MCF 10A (cell line): ENCODE measurements around the gene DUS2. TPM values are rescaled to one million over a fixed set of nuclear protein-coding genes. Genes with fewer than 3 reads are reported as not detected.

Experiments used
- BruUV-seq: library from RNA; stranded (reverse); fragments of 400-500 nt; replicated peaks from 2 replicates; lab custom pipeline; 2021; lab: Mats Ljungman, UMichigan
- CTCF ChIA-PET: fragments of 300-600 bp; sonication (Branson Sonifier 250); formaldehyde crosslinking; extraction: SDS; loops from one replicate; lab custom pipeline; 2021; ENCODE audit warnings: antibody characterized with exemption, inconsistent platforms; lab: Yijun Ruan, JAX
- POLR2A ChIA-PET: fragments of 300-600, 350-650 bp; sonication (Branson Sonifier 250); formaldehyde crosslinking; extraction: SDS; loops from one replicate; lab custom pipeline; 2020; ENCODE audit warnings: antibody characterized with exemption, inconsistent platforms; lab: Yijun Ruan, JAX
- DNase-seq: peaks from one replicate; pipeline ENCODE4 v3.0.0-alpha.2; 2018; ENCODE audit not compliant: unreplicated experiment
- H3K27ac Mint-ChIP-seq: one replicate; pipeline ENCODE4 v1.8.0; 2022; ENCODE audit warnings: mild to moderate bottlenecking, low read depth, mixed read lengths; ENCODE audit not compliant: unreplicated experiment
- H3K27me3 Mint-ChIP-seq: one replicate; pipeline ENCODE4 v1.8.0; 2022; ENCODE audit warnings: mixed read lengths; ENCODE audit not compliant: insufficient read depth, unreplicated experiment
- H3K36me3 Mint-ChIP-seq: one replicate; pipeline ENCODE4 v1.8.0; 2022; ENCODE audit warnings: mild to moderate bottlenecking, moderate library complexity, mixed read lengths; ENCODE audit not compliant: insufficient read depth, unreplicated experiment
- H3K4me1 Mint-ChIP-seq: one replicate; pipeline ENCODE4 v1.8.0; 2022; ENCODE audit warnings: mixed read lengths; ENCODE audit not compliant: insufficient read depth, unreplicated experiment
- H3K4me3 Mint-ChIP-seq: one replicate; pipeline ENCODE4 v1.8.0; 2022; ENCODE audit warnings: mild to moderate bottlenecking, moderate library complexity, mixed read lengths; ENCODE audit not compliant: unreplicated experiment
- H3K9me3 Mint-ChIP-seq: one replicate; pipeline ENCODE4 v1.8.0; 2022; ENCODE audit warnings: mixed read lengths; ENCODE audit not compliant: unreplicated experiment
- intact Hi-C: fragments of 100-400 bp; cut with micrococcal nuclease; formaldehyde crosslinking; loops from 2 replicates; pipeline ENCODE4 v1.14.1; 2022
- total RNA-seq: library from RNA; stranded (reverse); gene quantifications from 2 replicates; pipeline ENCODE4 v1.2.3, GENCODE V29; 2022
- TF ChIP-seq, protein P1 (sequence below): fragments of 200-600 bp; IDR thresholded peaks from one replicate; pipeline ENCODE4 v1.8.0; 2022; ENCODE audit warnings: antibody characterized with exemption, mild to moderate bottlenecking; ENCODE audit not compliant: unreplicated experiment

Gene DUS2
- total RNA-seq, 1 experiment from 2014 or later: 24.2 TPM

DNA sequence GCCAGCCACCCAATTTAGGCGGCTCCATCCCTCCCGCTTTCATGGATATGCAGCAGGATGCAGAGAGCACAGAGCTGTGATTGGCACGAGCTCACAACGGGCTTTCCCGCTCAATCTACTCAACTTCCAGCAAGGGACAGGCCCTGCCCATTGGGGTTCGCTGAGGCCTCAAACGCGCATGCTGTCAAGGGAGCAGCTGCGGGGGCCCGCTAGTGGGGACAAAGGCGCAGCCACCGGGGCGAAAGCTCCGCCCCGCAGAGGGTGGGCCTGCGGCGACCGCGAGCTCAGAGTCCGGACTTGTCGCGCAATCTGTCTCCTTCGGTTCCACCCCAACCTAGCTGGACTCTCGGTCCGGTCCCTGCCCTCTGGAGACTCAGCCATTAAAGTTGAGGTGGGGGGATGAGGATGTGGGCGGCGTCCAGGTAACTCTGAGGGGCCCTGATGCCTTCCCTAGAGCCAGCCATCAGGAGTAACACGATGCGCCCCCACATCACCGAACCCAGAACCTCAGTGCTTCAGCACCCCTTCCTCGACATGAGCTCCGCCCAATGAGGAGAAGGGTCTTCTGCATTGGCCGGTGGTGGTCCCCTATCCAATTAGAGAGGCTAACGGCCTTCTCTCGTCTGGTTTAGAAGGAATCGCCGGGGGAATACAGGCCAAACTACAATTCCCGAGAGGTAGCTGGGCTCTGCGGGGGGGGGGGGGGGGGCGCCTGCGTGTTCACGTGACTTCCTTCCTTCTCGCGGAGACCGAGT, 61.6 kb downstream of the DUS2 start:
- peak overlapping the region; percentile 35 for H3K27ac Mint-ChIP-seq
- TF ChIP-seq, protein P1, sequence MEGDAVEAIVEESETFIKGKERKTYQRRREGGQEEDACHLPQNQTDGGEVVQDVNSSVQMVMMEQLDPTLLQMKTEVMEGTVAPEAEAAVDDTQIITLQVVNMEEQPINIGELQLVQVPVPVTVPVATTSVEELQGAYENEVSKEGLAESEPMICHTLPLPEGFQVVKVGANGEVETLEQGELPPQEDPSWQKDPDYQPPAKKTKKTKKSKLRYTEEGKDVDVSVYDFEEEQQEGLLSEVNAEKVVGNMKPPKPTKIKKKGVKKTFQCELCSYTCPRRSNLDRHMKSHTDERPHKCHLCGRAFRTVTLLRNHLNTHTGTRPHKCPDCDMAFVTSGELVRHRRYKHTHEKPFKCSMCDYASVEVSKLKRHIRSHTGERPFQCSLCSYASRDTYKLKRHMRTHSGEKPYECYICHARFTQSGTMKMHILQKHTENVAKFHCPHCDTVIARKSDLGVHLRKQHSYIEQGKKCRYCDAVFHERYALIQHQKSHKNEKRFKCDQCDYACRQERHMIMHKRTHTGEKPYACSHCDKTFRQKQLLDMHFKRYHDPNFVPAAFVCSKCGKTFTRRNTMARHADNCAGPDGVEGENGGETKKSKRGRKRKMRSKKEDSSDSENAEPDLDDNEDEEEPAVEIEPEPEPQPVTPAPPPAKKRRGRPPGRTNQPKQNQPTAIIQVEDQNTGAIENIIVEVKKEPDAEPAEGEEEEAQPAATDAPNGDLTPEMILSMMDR: no peak
- intact Hi-C loops: no loop called here
- H3K27me3 Mint-ChIP-seq: no peaks in the 10 kb centered on the region
- BruUV-seq: no TSS peak
- POLR2A ChIA-PET: interaction anchor here (0.5 to 7.9 kb wide), 21 partner anchors 9 to 1642 kb away, joined by 3 to 104 read pairs (median 5); partner anchors contain the start of genes ATP6V0D1, DDX28, DUS2 and ESRP2
- H3K36me3 Mint-ChIP-seq: peaks cover 11% of the 10 kb centered on the region
- H3K9me3 Mint-ChIP-seq: no peaks in the 10 kb centered on the region
- DNase-seq: peak; percentile 35
- peaks cover 17% of the 10 kb centered on the region for H3K4me1 Mint-ChIP-seq
- peak overlapping the region; percentile 80 for H3K4me3 Mint-ChIP-seq
- CTCF ChIA-PET: interaction anchor here (0.6 to 2.1 kb wide), 4 partner anchors 13 to 63 kb away, joined by 3 to 12 read pairs (median 6); no protein-coding TSS in a partner anchor

DNA sequence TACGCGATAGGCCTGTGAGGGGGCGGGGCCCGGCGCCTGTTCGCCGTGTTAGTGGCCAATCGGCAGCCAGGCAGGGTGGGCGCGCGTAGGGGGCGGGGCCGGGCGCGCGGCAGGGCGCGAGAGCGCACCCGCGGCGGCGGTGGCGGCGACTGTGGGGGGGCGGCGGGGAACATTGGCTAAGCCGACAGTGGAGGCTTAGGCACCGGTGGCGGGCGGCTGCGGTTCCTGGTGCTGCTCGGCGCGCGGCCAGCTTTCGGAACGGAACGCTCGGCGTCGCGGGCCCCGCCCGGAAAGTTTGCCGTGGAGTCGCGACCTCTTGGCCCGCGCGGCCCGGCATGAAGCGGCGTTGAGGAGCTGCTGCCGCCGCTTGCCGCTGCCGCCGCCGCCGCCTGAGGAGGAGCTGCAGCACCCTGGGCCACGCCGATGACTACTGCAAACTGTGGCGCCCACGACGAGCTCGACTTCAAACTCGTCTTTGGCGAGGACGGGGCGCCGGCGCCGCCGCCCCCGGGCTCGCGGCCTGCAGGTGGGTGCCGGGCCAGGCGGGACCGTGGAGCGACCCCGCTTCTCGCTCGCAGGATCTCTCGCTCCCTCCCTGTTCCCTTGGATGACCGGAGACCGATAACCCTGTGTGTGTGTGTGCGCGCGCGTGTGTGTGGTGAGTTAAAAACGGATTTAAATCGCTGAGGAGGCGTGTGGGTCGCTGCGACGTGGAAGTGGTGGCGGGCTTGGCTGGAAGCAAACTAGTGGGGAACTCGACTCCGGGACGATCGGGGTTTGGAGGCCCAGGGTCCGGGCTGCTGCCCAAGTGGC, 62.4 kb downstream of the DUS2 start, which contains the start of gene NFATC3:
TSS of gene NFATC3 (plus strand) at position 112 of the 813 bp plus-strand sequence. CDS start at position 424, 312 bp downstream.
- CTCF ChIA-PET: interaction anchor here (0.6 to 2.1 kb wide), 5 partner anchors 14 to 145 kb away, joined by 3 to 12 read pairs (median 3); no protein-coding TSS in a partner anchor
- Mint-ChIP-seq H3K36me3 (peaks cover 8% of the 10 kb centered on the region), H3K4me3 (peak within 1 kb of the TSS; percentile 80), H3K27me3 (no peaks in the 10 kb centered on the region), H3K9me3 (no peaks in the 10 kb centered on the region), H3K27ac (peak within 1 kb of the TSS; percentile 35), H3K4me1 (peaks cover 23% of the 10 kb centered on the region)
- peak; percentile 94 for DNase-seq
- intact Hi-C loops: loop anchor here (2.0 kb wide), 1 partner anchor 151 kb away; the partner anchor contains the start of gene ESRP2
- TF ChIP-seq, protein P1: no peak
- POLR2A ChIA-PET: interaction anchor here (0.6 to 7.9 kb wide), 20 partner anchors 8 to 623 kb away, joined by 3 to 104 read pairs (median 4); partner anchors contain the start of genes ATP6V0D1, DDX28, DUS2 and ESRP2
- no TSS peak for BruUV-seq

DNA sequence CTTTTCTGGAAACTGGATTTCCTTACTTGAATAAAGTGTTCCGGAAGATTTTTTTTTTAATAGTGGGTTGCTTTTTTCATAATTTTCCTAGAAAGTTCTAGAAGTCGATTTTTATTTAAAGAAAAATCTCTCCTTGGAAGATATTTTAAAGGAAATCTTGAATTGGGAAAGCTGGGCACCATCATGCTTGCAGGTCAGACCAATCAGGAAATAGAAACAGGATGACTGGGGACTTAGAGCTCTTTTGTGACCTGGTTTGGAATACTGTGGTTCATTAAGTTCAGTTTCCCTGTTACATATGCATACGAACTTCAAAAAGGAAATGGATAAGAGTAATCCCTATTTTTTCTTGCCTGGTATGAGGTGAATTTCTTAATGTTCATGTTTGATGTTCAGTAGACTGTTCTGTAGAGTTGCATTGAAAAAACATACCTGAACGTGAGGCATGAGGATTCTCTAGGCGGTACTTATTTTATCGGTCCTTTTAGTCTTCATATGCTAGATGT, 63.3 kb downstream of the DUS2 start:
- DNase-seq: peak; percentile 55
- ChIA-PET CTCF (interaction anchor here (1.0 to 1.1 kb wide), 2 partner anchors 21 to 46 kb away, joined by 3 to 4 read pairs; no protein-coding TSS in a partner anchor), POLR2A (interaction anchor here (0.6 to 7.9 kb wide), 22 partner anchors 14 to 605 kb away, joined by 3 to 104 read pairs (median 4); partner anchors contain the start of genes ATP6V0D1, DDX28, DUS2 and ESRP2)
- H3K4me3 Mint-ChIP-seq: peak overlapping the region; percentile 80
- H3K4me1 Mint-ChIP-seq: peaks cover 33% of the 10 kb centered on the region
- no peaks in the 10 kb centered on the region for H3K36me3 Mint-ChIP-seq
- no peaks in the 10 kb centered on the region for H3K27me3 Mint-ChIP-seq
- no peaks in the 10 kb centered on the region for H3K9me3 Mint-ChIP-seq
- TF ChIP-seq, protein P1: no peak
- intact Hi-C loops: loop anchor here (2.0 kb wide), 1 partner anchor 150 kb away; the partner anchor contains the start of gene ESRP2
- BruUV-seq: TSS peak; percentile 35
- peak overlapping the region; percentile 81 for H3K27ac Mint-ChIP-seq
